ENCODE measurements around the gene SLF2.

DNA sequence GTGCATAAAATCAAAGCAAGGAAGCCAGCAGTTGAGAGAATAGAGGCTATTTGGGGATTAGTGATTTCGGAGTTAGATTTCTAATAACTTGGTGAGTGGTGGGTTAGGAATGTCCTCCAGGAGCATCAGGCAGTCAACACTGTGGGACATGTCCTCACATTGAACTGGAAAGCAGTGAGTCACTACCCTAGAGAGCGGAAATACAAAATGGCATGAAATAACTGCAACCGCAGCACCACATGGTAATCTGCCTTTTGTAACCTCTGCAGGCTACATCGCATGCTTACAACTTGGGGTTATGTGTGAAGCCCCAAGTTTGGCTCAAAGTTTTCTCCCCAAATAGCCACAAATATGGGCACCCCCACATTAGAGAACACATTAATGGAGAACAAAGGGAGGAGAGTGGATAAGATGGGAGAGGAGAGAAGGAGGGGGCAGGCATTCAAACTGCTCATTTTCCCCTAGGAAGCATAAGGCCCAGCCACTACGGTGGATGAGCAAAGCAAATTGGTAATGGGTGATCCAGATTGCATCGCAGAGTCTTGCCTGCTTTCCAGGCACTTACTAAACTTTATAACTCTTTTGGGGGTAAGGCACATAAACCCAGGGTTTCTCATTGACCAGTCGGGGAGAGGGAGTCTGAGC lies 22.0 kb upstream of the SLF2 start:
- no peak for TF ChIP-seq POLR2AphosphoS5 (IDR thresholded peaks at IDR 0.05; ENCODE audit: low read depth, low read length)
- TF ChIP-seq REST (IDR thresholded peaks at IDR 0.05; ENCODE audit: insufficient read depth in 1 of 2, low read depth in 2 of 2, low read length in 2 of 2) = 0 out of 4 replicates have a peak, but pooled peaks of 1 of the 2 experiments have one; percentile 11
- no peak for TF ChIP-seq TAF1 (IDR thresholded peaks at IDR 0.05; ENCODE audit: borderline replicate concordance, insufficient read depth, low read length)
- TF ChIP-seq SIN3A (IDR thresholded peaks at IDR 0.05; ENCODE audit: borderline replicate concordance, insufficient read depth, low read length) = no peak
- peak; percentile 76 for TF ChIP-seq FOXP2 (optimal IDR thresholded peaks at IDR 0.05; ENCODE audit: borderline replicate concordance, extremely low read depth, extremely low read length, insufficient read depth)
